Breast epithelium (tissue), 3 donors: ENCODE results near the gene SMAD7.

Experiments used
- POLR2A ChIP-seq: fragments of 450-650 bp; IDR thresholded peaks from one replicate; pipeline ENCODE4 v1.6.1; 2016; ENCODE audit warnings: antibody characterized with exemption, mild to moderate bottlenecking, moderate library complexity
- TF ChIP-seq, protein P1 (sequence below), 3 donors: fragments of 450-650 bp; IDR thresholded peaks; one replicate each; pipeline ENCODE4 v1.5.1; 2016 to 2017; ENCODE audit warnings: antibody characterized with exemption in 3 of 3, mild to moderate bottlenecking in 3 of 3, moderate library complexity in 3 of 3

DNA sequence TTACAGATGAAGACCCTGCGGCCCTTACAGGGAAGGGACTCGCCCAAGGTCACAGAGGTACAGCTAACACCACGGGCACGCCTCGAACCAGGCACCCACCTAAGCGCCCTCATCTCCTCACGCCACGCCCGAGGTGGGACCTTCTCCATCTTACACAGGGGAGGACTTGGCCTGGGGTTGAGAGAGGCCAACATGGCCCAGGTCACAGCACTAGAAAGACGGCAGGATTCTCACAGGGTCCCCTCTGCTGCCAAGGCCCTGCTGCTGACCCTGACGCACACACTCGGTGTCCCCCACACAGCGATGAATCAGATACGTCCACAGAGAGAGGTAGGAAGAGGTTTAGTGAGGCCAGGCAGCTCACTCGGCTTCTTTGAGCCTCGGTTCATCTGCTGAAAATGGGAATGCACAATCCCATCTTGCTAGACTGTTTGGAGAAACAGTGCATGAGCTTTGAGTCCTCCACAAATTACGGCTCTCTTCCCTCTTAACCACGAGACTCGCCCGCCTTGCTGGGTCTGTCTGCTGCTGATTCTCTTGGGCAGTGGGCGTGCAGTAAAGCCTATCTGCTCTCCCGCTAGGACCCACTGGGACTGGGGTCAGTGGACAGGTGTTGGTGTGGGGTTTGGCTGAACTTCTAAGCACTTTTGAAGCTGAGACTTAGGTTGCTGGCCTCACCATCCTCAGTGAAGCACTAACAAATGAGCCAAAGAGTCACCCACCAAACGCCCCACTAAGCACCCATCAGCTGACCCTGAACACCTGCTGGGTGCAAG is 79.2 kb downstream of the SMAD7 start:
- TF ChIP-seq, protein P1, sequence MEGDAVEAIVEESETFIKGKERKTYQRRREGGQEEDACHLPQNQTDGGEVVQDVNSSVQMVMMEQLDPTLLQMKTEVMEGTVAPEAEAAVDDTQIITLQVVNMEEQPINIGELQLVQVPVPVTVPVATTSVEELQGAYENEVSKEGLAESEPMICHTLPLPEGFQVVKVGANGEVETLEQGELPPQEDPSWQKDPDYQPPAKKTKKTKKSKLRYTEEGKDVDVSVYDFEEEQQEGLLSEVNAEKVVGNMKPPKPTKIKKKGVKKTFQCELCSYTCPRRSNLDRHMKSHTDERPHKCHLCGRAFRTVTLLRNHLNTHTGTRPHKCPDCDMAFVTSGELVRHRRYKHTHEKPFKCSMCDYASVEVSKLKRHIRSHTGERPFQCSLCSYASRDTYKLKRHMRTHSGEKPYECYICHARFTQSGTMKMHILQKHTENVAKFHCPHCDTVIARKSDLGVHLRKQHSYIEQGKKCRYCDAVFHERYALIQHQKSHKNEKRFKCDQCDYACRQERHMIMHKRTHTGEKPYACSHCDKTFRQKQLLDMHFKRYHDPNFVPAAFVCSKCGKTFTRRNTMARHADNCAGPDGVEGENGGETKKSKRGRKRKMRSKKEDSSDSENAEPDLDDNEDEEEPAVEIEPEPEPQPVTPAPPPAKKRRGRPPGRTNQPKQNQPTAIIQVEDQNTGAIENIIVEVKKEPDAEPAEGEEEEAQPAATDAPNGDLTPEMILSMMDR (IDR thresholded peaks at IDR 0.05) = no peak
- no peak for TF ChIP-seq POLR2A
